Stimulated activated CD4-positive, alpha-beta T cell treated with anti-CD3 and anti-CD28 coated beads, TNF-alpha, amount 100 ng/mL, for 1 hour (primary cell): ENCODE results near the gene ADCY10.

Experiments used
- DNase-seq, 3 donors: peaks; one replicate each; pipeline ENCODE4 v3.0.0-alpha.2; 2020; ENCODE audit warnings: low read depth in 3 of 3, low spot score in 1 of 3

Gene ADCY10

GRCh38 chr1:167928457-167928852 lies 14.5 kb upstream of the ADCY10 start:
- no peak for DNase-seq

GRCh38 chr1:167927046-167927754 lies 13.3 kb upstream of the ADCY10 start:
- no peak for DNase-seq

- DNase-seq = no peak
Observed at GRCh38 chr1:167926486-167926997, 12.6 kb upstream of the ADCY10 start.

GRCh38 chr1:167924543-167925231 lies 10.8 kb upstream of the ADCY10 start:
- no peak for DNase-seq

- DNase-seq = no peak
Observed at GRCh38 chr1:167924102-167924501, 10.2 kb upstream of the ADCY10 start.

- no peak for DNase-seq
Observed at GRCh38 chr1:167923324-167924056, 9.6 kb upstream of the ADCY10 start.

GRCh38 chr1:167922611-167923074 lies 8.7 kb upstream of the ADCY10 start:
- DNase-seq = no peak

GRCh38 chr1:167922023-167922422 lies 8.1 kb upstream of the ADCY10 start:
- DNase-seq = no peak

- no peak for DNase-seq
Observed at GRCh38 chr1:167916766-167917511, 3.0 kb upstream of the ADCY10 start.

- no peak for DNase-seq
Observed at GRCh38 chr1:167915569-167915968, 1.6 kb upstream of the ADCY10 start.

GRCh38 chr1:167912294-167912693 lies 1.6 kb downstream of the ADCY10 start:
- DNase-seq = no peak

- DNase-seq = no peak
Observed at GRCh38 chr1:167911413-167911812, 2.5 kb downstream of the ADCY10 start.

GRCh38 chr1:167910530-167910929 lies 3.4 kb downstream of the ADCY10 start:
- no peak for DNase-seq

- no peak for DNase-seq
Observed at GRCh38 chr1:167909691-167910180, 4.2 kb downstream of the ADCY10 start.

- DNase-seq = no peak
Observed at GRCh38 chr1:167905671-167906070, 8.3 kb downstream of the ADCY10 start.

GRCh38 chr1:167905182-167905581 lies 8.8 kb downstream of the ADCY10 start:
- DNase-seq = no peak

- DNase-seq = no peak
Observed at GRCh38 chr1:167904652-167905130, 9.2 kb downstream of the ADCY10 start.

GRCh38 chr1:167900907-167901306 lies 13.0 kb downstream of the ADCY10 start:
- DNase-seq = no peak

- no peak for DNase-seq
Observed at GRCh38 chr1:167899253-167899681, 14.7 kb downstream of the ADCY10 start.

- no peak for DNase-seq
Observed at GRCh38 chr1:167898578-167899222, 15.2 kb downstream of the ADCY10 start.
